Measurements from ENCODE around the gene ZCCHC8. TPM values are rescaled to one million over a fixed set of nuclear protein-coding genes. Genes with fewer than 3 reads are reported as not detected.

The ZCCHC8 gene
- total and polyA plus RNA-seq, 2 of the 4 experiments (the other 2 are of a cell fraction) = 9.5 to 12.7 TPM

GRCh38 chr12:122528992-122529391 lies 28.3 kb upstream of the ZCCHC8 start:
- dilution Hi-C loops (cut with HindIII; ENCODE audit: low sequenced_read_pairs, unreplicated experiment) (no loop called here), in situ Hi-C loops (cut with MboI; ENCODE audit: low sequenced_read_pairs) (no loop called here), intact Hi-C loops (cut with micrococcal nuclease) (no loop called here)
- H3K27ac ChIP-seq (ENCODE audit: insufficient read depth, low read length) = no peak overlapping the region
- no peak overlapping the region for H2BK5ac ChIP-seq (ENCODE audit: low read depth, low read length, poor library complexity, severe bottlenecking)
- H3K23ac ChIP-seq (ENCODE audit: low read depth, low read length) = no peak overlapping the region
- no peak overlapping the region for H3K18ac ChIP-seq (ENCODE audit: low read depth, low read length)
- no peak overlapping the region for H2AK9ac ChIP-seq (replicated peaks; ENCODE audit: low read depth, low read length, poor library complexity)
- ChIA-PET CTCF (no interaction called here), POLR2A (ENCODE audit: unreplicated experiment) (no interaction called here)
- H3K79me1 ChIP-seq (ENCODE audit: low read depth in 1 of 2, low read length in 2 of 2) = peaks cover 25 to 37% of the 10 kb centered on the region in 2 experiments
- H3K4me3 ChIP-seq (ENCODE audit: insufficient read depth, low read depth, low read length) = no peak overlapping the region
- no peak overlapping the region for H2BK15ac ChIP-seq (ENCODE audit: low read depth, low read length)
- WGBS, 2 experiments (ENCODE audit: extremely low coverage in 2 of 2, insufficient read length in 1 of 2) = no CpG with 5 or more reads among the region's 6 CpGs
- no peaks in the 10 kb centered on the region for H3K27me3 ChIP-seq (ENCODE audit: control insufficient read depth, insufficient read depth, low read length)
- no peaks in the 10 kb centered on the region; the same call in 1 of the 2 replicates for H3K4me1 ChIP-seq (ENCODE audit: control insufficient read depth, insufficient read depth, low read length)
- H3K14ac ChIP-seq (replicated peaks; ENCODE audit: low read depth, low read length) = no peak overlapping the region
- ATAC-seq (ENCODE audit: low read depth) (no peak), DNase-seq (no peak)
- no TSS peak for BruUV-seq (replicated peaks)
- H3K9ac ChIP-seq (ENCODE audit: low read depth, low read length) = no peak overlapping the region
- no peak overlapping the region for H4K5ac ChIP-seq (ENCODE audit: low read depth, low read length)
- no peaks in the 10 kb centered on the region for H3K9me3 ChIP-seq (ENCODE audit: control insufficient read depth, insufficient read depth, low read length)
- peaks cover 1% of the 10 kb centered on the region; the same call in 1 of the 2 replicates for H3K36me3 ChIP-seq (ENCODE audit: control insufficient read depth, insufficient read depth, low read length)
- no peaks in the 10 kb centered on the region for H3K9me1 ChIP-seq (ENCODE audit: insufficient read depth, low read length)
- H4K8ac ChIP-seq (ENCODE audit: low read depth in 2 of 2, low read length in 2 of 2) = no peak overlapping the region
- H3K56ac ChIP-seq (ENCODE audit: extremely low read depth, insufficient read depth, low read length) = no peak overlapping the region
- H2BK20ac ChIP-seq (ENCODE audit: low read depth, low read length) = no peak overlapping the region
- H3K4ac ChIP-seq (ENCODE audit: low read depth, low read length) = no peak overlapping the region
- H4K91ac ChIP-seq (ENCODE audit: insufficient read depth, low read depth, low read length) = no peak overlapping the region
- peaks cover 19% of the 10 kb centered on the region for H4K20me1 ChIP-seq (ENCODE audit: insufficient read depth, low read length)
- H2AK5ac ChIP-seq (ENCODE audit: low read depth, low read length) = no peak overlapping the region
- no peak overlapping the region for H2AFZ ChIP-seq (replicated peaks; ENCODE audit: low read length, poor library complexity)
- TF ChIP-seq, protein P1, sequence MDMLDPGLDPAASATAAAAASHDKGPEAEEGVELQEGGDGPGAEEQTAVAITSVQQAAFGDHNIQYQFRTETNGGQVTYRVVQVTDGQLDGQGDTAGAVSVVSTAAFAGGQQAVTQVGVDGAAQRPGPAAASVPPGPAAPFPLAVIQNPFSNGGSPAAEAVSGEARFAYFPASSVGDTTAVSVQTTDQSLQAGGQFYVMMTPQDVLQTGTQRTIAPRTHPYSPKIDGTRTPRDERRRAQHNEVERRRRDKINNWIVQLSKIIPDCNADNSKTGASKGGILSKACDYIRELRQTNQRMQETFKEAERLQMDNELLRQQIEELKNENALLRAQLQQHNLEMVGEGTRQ (IDR thresholded peaks at IDR 0.05; ENCODE audit: low read depth, low read length) = no peak
- TF ChIP-seq RFX5 (IDR thresholded peaks at IDR 0.05; ENCODE audit: low read depth, low read length) (no peak), POLR2A (IDR thresholded peaks at IDR 0.05; ENCODE audit: low read depth, low read length) (no peak), BHLHE40 (IDR thresholded peaks at IDR 0.05; ENCODE audit: low read depth, low read length) (no peak), SMC3 (IDR thresholded peaks at IDR 0.05; ENCODE audit: low read depth, low read length) (no peak), CHD1 (IDR thresholded peaks at IDR 0.05; ENCODE audit: low read depth, low read length) (no peak), MAFK (IDR thresholded peaks at IDR 0.05; ENCODE audit: low read depth, low read length) (no peak)
- H3K4me2 ChIP-seq (ENCODE audit: low read depth, low read length) = no peak overlapping the region
- H2BK120ac ChIP-seq (ENCODE audit: low read depth, low read length) = no peak overlapping the region

All from IMR-90 (cell line).